Lung (tissue), 12 donors: ENCODE results near the gene TSPAN18. TPM values are rescaled to one million over a fixed set of nuclear protein-coding genes. Genes with fewer than 3 reads are reported as not detected.

Source experiments
- ATAC-seq: fragments of 200-7000 bp; cut with Tn5 transposase; one replicate; pipeline ENCODE4 v1.9.1; 2020; ENCODE audit warnings: moderate number of reproducible peaks; ENCODE audit not compliant: insufficient read depth, low FRiP score
- DNase-seq, 3 donors: peaks; one replicate each; pipeline ENCODE4 v3.0.0-alpha.2; 2013 to 2017
- H3K27ac ChIP-seq, 2 donors: one replicate each; pipeline ENCODE4 v1.5.1; 2013; ENCODE audit warnings: mild to moderate bottlenecking in 2 of 2, moderate library complexity in 2 of 2, control low read depth in 1 of 2, inconsistent platforms in 1 of 2, low read depth in 1 of 2, low read length in 1 of 2
- H3K27me3 ChIP-seq, 3 donors: one replicate each; pipeline ENCODE4 v1.5.1; 2013; ENCODE audit warnings: low read length in 2 of 3; ENCODE audit not compliant: control insufficient read depth in 3 of 3, insufficient read depth in 3 of 3
- H3K36me3 ChIP-seq, 4 donors: one replicate each; pipeline ENCODE4 v1.5.1; 2013; ENCODE audit warnings: low read length in 4 of 4, mild to moderate bottlenecking in 1 of 4, moderate library complexity in 1 of 4; ENCODE audit not compliant: control insufficient read depth in 4 of 4, insufficient read depth in 4 of 4
- H3K4me1 ChIP-seq, 5 donors: one replicate each; pipeline ENCODE4 v1.5.1; 2013; ENCODE audit warnings: low read length in 5 of 5, mild to moderate bottlenecking in 2 of 5, moderate library complexity in 1 of 5; ENCODE audit not compliant: control insufficient read depth in 5 of 5, insufficient read depth in 5 of 5
- H3K4me3 ChIP-seq: one replicate; pipeline ENCODE4 v1.5.1; 2013; ENCODE audit warnings: mild to moderate bottlenecking, control low read depth, moderate library complexity
- H3K9ac ChIP-seq, 2 donors: one replicate each; pipeline ENCODE4 v1.5.1; 2013; ENCODE audit warnings: low read length in 2 of 2, control low read depth in 1 of 2; ENCODE audit not compliant: insufficient read depth in 1 of 2
- H3K9me3 ChIP-seq, 4 donors: one replicate each; pipeline ENCODE4 v1.5.1; 2013; ENCODE audit warnings: low read length in 3 of 4, mild to moderate bottlenecking in 1 of 4, moderate library complexity in 1 of 4; ENCODE audit not compliant: control insufficient read depth in 4 of 4, insufficient read depth in 3 of 4
- CTCF ChIP-seq: IDR thresholded peaks from 2 replicates; pipeline ENCODE4 v1.5.1; 2012; ENCODE audit warnings: mild to moderate bottlenecking; ENCODE audit errors: control extremely low read depth, extremely low read depth
- WGBS, 2 donors: extraction: QIAGEN DNeasy Blood & Tissue Kit; methylation state at CpG; one replicate each; pipeline ENCODE4 v1.1.7; 2013; 5-methylcytosine and 5-hydroxymethylcytosine counted together
- polyA plus RNA-seq, 2 donors: library from polyadenylated mRNA; stranded (reverse); fragments of 200-250 nt; gene quantifications; one replicate each; pipeline ENCODE4 v1.2.1, GENCODE V29; 2013
- total RNA-seq, 2 donors: library from RNA; depleted of rRNA in 1 of 2; stranded (reverse); fragments of >200 nt in 1 of 2; gene quantifications; one replicate each; pipeline ENCODE4 v1.2.1, GENCODE V29; 2014 to 2021
- donor health status: control.
- donor health status: control.
- donor health status: Bipolar disorder and iron deficiency.
- donor health status: healthy.
- donor health status: DM: yes; HTN: yes; CAD: no.

TSPAN18 gene
- total and polyA plus RNA-seq, 4 donors: 8.3 to 40.7 (median 21.4) TPM

GRCh38 chr11:44876194-44876723 is 149.5 kb downstream of the TSPAN18 start:
- no peaks in the 10 kb centered on the region for H3K27me3 ChIP-seq
- no peak overlapping the region for H3K9ac ChIP-seq
- H3K9me3 ChIP-seq: no peaks in the 10 kb centered on the region
- ATAC-seq (no peak), DNase-seq (no peak)
- H3K27ac ChIP-seq: no peak overlapping the region
- no peak for TF ChIP-seq CTCF
- 95% methylated on average over 5 of the region's 5 CpGs for WGBS, 2 donors
- H3K4me1 ChIP-seq: peaks cover 0 to 18% (median 4%) of the 10 kb centered on the region in 5 donors
- no peak overlapping the region for H3K4me3 ChIP-seq
- H3K36me3 ChIP-seq: no peaks in the 10 kb centered on the region

- Histone ChIP-seq H3K9me3 (no peaks in the 10 kb centered on the region), H3K27me3 (no peaks in the 10 kb centered on the region), H3K36me3 (no peaks in the 10 kb centered on the region), H3K4me1 (peaks cover 0 to 18% (median 4%) of the 10 kb centered on the region in 5 donors), H3K9ac (no peak overlapping the region), H3K27ac (no peak overlapping the region), H3K4me3 (no peak overlapping the region)
- no peak for ATAC-seq
- no peak for TF ChIP-seq CTCF
- peak in 2 of 3 donors; percentile 20 to 29 for DNase-seq
- 88 to 92% methylated on average over 11 to 12 of the region's 12 CpGs for WGBS, 2 donors
Observed at GRCh38 chr11:44876906-44877305, 150.1 kb downstream of the TSPAN18 start.

GRCh38 chr11:44877571-44878497 is 151.1 kb downstream of the TSPAN18 start:
- ATAC-seq: no peak
- H3K9me3 ChIP-seq: no peaks in the 10 kb centered on the region

More at GRCh38 chr11:44877571-44878497, 151.1 kb downstream of the TSPAN18 start:
- H3K4me1 ChIP-seq: peaks cover 0 to 18% (median 4%) of the 10 kb centered on the region in 5 donors
- TF ChIP-seq CTCF: no peak
- H3K9ac ChIP-seq: peak overlapping the region in 1 of 2 donors; percentile 8
- WGBS, 2 donors: 58 to 79% methylated on average over 25 to 26 of the region's 26 CpGs
- no peak overlapping the region for H3K27ac ChIP-seq
- H3K4me3 ChIP-seq: no peak overlapping the region
- peak; percentile 28 to 44 (median 32) for DNase-seq
- no peaks in the 10 kb centered on the region for H3K27me3 ChIP-seq
- H3K36me3 ChIP-seq: no peaks in the 10 kb centered on the region
